Endometrium (tissue), 2 donors: ENCODE measurements around the gene MRC2.

Experiments used
- FAIRE-seq: peaks from 2 replicates; lab custom pipeline; 2012; peaks lifted over from hg19 to GRCh38; lab: Jason Lieb, UNC
- donor health status: control.
- donor health status: control.

The MRC2 gene

GRCh38 chr17:62664336-62665120 lies 37.1 kb downstream of the MRC2 start:
- FAIRE-seq, result no peak

GRCh38 chr17:62665599-62665998 lies 38.1 kb downstream of the MRC2 start:
- no peak for FAIRE-seq

GRCh38 chr17:62666061-62666800 lies 38.8 kb downstream of the MRC2 start:
- no peak for FAIRE-seq

- no peak for FAIRE-seq
Measured at GRCh38 chr17:62666801-62667591, 39.5 kb downstream of the MRC2 start.

GRCh38 chr17:62668091-62668804 lies 40.8 kb downstream of the MRC2 start:
- no peak for FAIRE-seq

DNA sequence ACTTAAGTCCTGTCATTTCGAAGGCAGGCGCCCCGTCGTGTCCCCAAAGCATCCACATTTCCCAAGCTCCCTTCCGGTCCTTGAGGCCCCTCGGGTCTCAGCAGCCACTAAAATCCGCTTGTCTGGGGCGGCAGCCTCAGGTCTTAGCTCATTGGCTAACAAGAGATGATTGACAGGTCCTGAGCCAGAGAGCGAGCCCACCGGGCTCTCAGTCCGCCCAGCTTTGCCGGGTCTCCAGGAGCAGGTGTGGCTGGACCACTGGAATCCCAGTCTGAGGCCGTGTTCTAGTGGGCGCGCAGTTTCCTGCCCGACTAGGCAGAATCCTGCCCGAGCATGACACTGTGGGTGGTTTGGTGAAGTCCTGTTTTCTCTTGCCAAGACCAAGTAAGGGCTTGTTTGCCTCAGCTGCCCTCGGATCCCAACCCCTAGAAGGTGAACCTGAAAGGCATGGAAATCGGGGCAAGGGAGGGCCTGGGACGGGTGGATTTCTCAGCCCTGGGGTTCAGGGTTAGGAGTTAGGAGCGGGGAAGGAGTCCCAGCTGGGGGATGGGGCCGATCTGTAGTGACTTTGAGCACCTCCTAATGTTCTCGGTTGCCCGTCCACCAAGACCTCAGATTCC lies 42.8 kb downstream of the MRC2 start:
- no peak for FAIRE-seq

DNA sequence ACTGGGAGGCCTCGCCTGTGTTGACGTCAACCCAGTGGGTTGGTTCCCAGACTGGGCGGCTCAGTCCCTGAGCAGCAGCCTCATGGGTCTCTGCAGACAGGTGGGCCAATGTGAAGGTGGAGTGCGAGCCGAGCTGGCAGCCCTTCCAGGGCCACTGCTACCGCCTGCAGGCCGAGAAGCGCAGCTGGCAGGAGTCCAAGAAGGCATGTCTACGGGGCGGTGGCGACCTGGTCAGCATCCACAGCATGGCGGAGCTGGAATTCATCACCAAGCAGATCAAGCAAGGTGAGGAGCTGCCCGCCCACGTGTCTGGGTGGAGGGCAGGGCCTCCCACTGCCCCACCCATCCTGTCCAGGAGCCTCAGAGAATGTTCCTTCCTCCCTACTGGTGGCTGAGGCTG lies 44.1 kb downstream of the MRC2 start:
- FAIRE-seq, result no peak

- FAIRE-seq, result no peak
Measured at GRCh38 chr17:62672957-62673356, 45.5 kb downstream of the MRC2 start.

DNA sequence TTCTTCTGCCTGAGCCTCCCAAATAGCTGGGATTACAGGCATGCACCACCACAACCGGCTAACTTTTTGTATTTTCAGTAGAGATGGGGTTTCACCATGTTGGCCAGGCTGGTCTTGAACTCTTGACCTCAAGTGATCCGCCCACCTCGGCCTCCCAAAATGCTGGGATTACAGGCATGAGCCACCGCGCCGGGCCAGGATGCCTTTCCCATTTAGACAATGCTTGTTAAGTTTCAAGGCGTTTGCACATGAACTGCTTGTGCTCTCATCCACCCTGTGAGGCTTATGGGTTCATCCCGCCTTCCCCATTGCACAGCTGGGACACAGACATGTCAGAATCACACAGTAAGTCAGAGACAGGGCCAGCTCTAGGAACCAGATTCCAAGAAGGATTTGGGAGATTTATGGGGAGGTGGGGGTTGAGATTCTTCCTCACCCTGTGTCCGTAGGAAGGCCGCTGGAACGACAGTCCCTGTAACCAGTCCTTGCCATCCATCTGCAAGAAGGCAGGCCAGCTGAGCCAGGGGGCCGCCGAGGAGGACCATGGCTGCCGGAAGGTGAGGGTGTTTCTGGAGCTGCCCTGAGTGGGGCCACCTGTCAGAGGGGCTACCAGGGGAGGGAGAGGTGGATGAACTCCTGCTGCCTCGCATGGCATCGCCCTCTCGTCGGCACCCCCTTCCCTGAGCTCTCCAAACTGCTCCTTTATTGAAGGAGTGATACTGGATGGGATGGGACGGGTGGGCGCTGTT lies 46.3 kb downstream of the MRC2 start:
- no peak for FAIRE-seq

- FAIRE-seq, result no peak
Measured at GRCh38 chr17:62674363-62674739, 46.9 kb downstream of the MRC2 start.

DNA sequence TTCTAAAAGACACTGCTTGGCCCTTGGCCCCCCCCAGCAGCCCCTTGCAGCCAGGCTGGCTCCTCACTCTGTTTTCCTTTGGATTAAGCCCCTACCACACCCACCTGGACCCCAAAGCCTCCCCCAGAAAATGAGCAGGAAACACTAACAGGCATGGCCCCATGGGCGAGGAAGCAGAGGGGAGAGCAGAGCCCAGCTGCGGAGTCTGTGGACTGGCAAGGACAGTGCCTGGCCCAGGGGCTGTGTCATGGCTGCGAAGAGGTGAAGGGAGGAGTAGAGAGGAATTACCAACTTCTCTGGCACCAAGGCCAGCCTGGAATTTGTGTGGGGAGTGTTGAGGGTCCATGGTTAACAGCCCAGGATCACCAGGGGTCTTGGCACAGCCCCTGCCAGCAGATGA lies 47.4 kb downstream of the MRC2 start:
- FAIRE-seq, result no peak

DNA sequence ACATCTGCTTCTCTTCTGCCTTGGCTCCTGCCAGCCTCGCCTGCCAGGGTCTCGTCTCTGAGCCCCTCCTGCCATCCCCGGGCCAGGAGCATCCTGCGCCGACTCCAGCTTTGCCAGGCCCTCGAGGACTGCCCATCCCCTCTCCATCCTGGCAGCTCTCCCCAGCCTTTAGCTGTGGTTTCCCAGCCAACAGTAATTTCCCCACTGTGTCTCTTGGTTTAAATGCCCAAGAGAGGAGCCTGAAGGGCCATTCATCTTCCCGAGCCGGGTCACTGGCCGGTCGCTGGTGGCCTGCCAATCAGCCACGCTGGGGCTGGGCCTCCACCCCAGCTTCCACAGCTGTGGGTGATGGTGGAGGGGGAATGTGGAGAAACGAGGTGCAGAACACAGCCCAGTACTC lies 47.8 kb downstream of the MRC2 start:
- no peak for FAIRE-seq

DNA sequence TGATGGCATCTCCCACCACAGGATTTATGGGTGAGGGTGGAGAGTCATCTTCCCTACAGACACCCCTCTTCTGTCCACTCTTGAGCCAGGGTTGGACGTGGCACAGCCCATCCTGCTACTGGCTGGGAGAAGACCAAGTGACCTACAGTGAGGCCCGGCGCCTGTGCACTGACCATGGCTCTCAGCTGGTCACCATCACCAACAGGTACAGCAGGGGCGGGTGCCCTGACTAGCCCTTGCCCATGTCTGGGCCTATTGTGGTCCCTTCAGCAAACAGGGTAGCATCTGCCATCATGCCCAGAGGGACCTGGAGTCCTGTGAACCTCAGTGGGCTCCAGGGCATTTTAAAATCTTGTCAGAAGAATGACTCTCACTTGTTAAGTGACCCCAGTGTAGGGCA lies 48.2 kb downstream of the MRC2 start:
- no peak for FAIRE-seq

DNA sequence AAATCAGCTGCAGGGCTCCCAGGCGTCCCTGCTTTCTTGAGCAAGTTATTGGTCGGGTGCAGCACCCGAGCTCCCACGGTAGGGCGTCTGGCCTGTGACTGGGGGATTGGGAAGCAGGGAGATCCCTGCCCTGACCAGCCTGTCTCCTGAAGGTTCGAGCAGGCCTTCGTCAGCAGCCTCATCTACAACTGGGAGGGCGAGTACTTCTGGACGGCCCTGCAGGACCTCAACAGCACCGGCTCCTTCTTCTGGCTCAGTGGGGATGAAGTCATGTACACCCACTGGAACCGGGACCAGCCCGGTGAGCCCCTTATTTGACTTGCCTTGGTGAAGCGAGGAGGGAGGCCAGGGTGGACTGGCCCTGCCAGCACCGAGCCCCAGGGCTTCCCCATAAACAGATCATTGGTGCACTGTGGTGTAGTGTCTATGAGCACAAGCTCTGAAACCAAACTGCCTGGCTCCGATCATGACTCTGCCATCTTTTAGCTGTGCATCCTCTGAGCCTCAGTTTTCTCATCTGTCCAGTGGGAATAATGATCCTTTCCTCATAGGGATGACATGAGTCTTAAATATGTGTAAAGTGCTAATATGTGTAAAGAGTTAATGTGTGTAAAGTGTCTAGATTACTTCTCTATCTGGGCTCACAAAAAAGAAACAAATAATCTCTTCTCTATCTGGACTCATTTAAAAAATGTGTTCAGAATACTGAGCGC lies 48.9 kb downstream of the MRC2 start:
- FAIRE-seq, result no peak

GRCh38 chr17:62676952-62677596 lies 49.6 kb downstream of the MRC2 start:
- no peak for FAIRE-seq

DNA sequence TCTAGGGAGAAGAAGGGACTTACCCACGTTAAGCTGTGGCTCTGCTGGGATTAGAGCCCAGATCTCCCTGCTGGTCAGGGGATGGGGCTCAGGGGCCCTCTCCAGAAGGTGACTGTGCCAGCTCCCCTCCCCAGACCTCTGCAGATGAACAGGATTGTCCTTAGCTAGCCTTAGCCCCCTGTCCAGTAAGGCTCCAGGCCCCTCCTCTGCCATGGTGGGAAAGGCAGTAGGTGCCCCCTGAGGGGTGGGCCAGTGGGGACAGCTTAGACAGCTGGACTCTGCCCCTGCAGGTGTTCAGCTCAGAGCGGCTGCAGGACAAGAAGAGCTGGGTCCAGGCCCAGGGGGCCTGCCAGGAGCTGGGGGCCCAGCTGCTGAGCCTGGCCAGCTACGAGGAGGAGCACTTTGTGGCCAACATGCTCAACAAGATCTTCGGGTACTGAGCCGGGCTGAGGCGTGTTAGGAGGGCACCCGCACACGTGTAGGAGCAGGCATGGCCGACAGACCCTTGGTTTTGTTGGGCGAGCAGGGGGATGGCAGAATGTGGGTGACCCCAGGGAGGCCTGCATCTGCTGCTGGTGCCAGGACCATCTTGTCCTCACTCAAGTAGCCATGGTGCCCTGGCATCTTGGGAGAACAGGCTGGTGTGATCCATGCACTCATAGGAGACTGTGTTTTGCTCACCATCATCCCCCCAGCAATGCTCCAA lies 50.9 kb downstream of the MRC2 start:
- no peak for FAIRE-seq

DNA sequence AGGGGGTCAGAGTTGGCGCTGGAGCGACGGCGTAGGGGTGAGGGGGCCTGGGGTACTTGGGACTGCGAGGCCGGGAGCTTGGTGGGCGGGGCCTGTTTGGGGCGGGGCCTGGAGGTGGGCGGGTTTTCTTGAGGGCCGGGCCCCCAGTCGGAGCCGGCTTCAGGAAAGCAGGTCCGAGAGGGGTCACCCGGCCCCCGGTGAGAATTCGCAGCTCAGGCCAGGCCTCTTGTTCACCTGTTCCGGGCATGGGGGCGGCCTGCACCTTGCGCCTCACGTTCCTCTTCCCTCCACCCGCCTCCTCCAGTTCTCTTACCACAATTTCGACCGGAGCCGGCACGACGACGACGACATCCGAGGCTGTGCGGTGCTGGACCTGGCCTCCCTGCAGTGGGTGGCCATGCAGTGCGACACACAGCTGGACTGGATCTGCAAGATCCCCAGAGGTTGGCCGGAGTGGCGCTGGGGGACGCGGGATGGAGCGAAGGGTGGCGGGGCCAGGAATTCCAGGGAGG lies 52.5 kb downstream of the MRC2 start:
- no peak for FAIRE-seq

GRCh38 chr17:62680541-62681052 lies 53.1 kb downstream of the MRC2 start:
- no peak for FAIRE-seq
